Parathyroid adenoma (tissue), 2 donors: ENCODE measurements around the gene LATS2.
"Not testable (repeated sequence)": the region's sequence is repeated elsewhere in the genome, so short reads cannot be mapped to it uniquely, and the experiment has no call there.

ENCODE experiments used
- H2AFZ ChIP-seq: fragments of 300-600 bp; sonication (generic); one replicate; pipeline ENCODE4 v1.7.0; 2017; ENCODE audit warnings: antibody characterized with exemption, mild to moderate bottlenecking
- H3K27ac ChIP-seq: fragments of 300-600 bp; sonication (generic); one replicate; pipeline ENCODE4 v1.7.0; 2017
- H3K27me3 ChIP-seq: fragments of 300-600 bp; sonication (generic); one replicate; pipeline ENCODE4 v1.7.0; 2017; ENCODE audit warnings: low read length; ENCODE audit not compliant: control insufficient read depth, insufficient read depth
- H3K36me3 ChIP-seq: fragments of 300-600 bp; sonication (generic); one replicate; pipeline ENCODE4 v1.7.0; 2017; ENCODE audit warnings: low read length; ENCODE audit not compliant: control insufficient read depth, insufficient read depth
- H3K4me1 ChIP-seq: fragments of 300-600 bp; sonication (generic); one replicate; pipeline ENCODE4 v1.7.0; 2017; ENCODE audit warnings: control low read depth
- H3K4me2 ChIP-seq: fragments of 300-600 bp; sonication (generic); one replicate; pipeline ENCODE4 v1.7.0; 2017; ENCODE audit warnings: low read length
- H3K4me3 ChIP-seq: fragments of 300-600 bp; sonication (generic); one replicate; pipeline ENCODE4 v1.7.0; 2017; ENCODE audit warnings: low read depth, low read length
- H3K79me2 ChIP-seq: fragments of 300-600 bp; sonication (generic); one replicate; pipeline ENCODE4 v1.7.0; 2017; ENCODE audit warnings: control low read depth
- H3K9ac ChIP-seq: fragments of 300-600 bp; sonication (generic); one replicate; pipeline ENCODE4 v1.7.0; 2017; ENCODE audit warnings: mild to moderate bottlenecking
- H3K9me3 ChIP-seq: fragments of 300-600 bp; sonication (generic); one replicate; pipeline ENCODE4 v1.7.0; 2017; ENCODE audit warnings: low read length; ENCODE audit not compliant: control insufficient read depth
- TF ChIP-seq, protein P1 (sequence below): fragments of 300-600 bp; sonication (generic); IDR thresholded peaks from one replicate; pipeline ENCODE4 v1.7.0; 2017; ENCODE audit warnings: antibody characterized with exemption, mild to moderate bottlenecking
- donor health status: primary hyperparathyroidism.

LATS2 gene

DNA sequence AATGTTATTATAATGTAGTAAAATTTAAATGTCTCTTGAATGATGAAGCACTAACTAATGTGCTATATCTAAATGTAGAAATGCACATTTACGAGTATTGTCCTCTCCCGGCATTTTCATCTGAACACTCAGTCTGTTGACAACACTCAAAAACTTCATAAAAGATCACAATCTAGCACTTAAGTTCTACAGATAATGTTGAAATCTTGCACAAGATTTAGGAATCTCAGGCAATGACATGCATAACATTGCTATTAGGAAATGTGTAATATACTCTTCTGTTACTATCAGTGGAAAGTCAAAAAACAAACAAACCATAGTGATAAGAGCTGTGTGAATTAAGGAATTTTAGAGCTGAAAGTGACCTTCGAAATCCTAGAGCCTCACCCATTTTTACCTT, 121.3 kb downstream of the LATS2 start:
- no peaks in the 10 kb centered on the region for H3K9me3 ChIP-seq
- H3K4me2 ChIP-seq: no peak overlapping the region
- no peaks in the 10 kb centered on the region for H3K79me2 ChIP-seq
- TF ChIP-seq, protein P1, sequence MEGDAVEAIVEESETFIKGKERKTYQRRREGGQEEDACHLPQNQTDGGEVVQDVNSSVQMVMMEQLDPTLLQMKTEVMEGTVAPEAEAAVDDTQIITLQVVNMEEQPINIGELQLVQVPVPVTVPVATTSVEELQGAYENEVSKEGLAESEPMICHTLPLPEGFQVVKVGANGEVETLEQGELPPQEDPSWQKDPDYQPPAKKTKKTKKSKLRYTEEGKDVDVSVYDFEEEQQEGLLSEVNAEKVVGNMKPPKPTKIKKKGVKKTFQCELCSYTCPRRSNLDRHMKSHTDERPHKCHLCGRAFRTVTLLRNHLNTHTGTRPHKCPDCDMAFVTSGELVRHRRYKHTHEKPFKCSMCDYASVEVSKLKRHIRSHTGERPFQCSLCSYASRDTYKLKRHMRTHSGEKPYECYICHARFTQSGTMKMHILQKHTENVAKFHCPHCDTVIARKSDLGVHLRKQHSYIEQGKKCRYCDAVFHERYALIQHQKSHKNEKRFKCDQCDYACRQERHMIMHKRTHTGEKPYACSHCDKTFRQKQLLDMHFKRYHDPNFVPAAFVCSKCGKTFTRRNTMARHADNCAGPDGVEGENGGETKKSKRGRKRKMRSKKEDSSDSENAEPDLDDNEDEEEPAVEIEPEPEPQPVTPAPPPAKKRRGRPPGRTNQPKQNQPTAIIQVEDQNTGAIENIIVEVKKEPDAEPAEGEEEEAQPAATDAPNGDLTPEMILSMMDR: no peak
- no peak overlapping the region for H3K9ac ChIP-seq
- no peak overlapping the region for H3K4me3 ChIP-seq
- H3K4me1 ChIP-seq: no peaks in the 10 kb centered on the region
- H3K27me3 ChIP-seq: no peaks in the 10 kb centered on the region
- no peak overlapping the region for H3K27ac ChIP-seq
- H2AFZ ChIP-seq: no peak overlapping the region
- no peaks in the 10 kb centered on the region for H3K36me3 ChIP-seq

- Histone ChIP-seq H3K4me2 (no peak overlapping the region), H3K9ac (no peak overlapping the region), H3K9me3 (no peaks in the 10 kb centered on the region), H3K4me1 (no peaks in the 10 kb centered on the region), H3K27me3 (no peaks in the 10 kb centered on the region), H3K79me2 (no peaks in the 10 kb centered on the region), H3K36me3 (no peaks in the 10 kb centered on the region), H3K4me3 (no peak overlapping the region), H2AFZ (no peak overlapping the region), H3K27ac (no peak overlapping the region)
- TF ChIP-seq, protein P1: no peak
Observed at GRCh38 chr13:20939662-20940061, 121.7 kb downstream of the LATS2 start.

GRCh38 chr13:20938302-20938701, 123.1 kb downstream of the LATS2 start:
- Histone ChIP-seq H2AFZ (no peak overlapping the region), H3K27ac (no peak overlapping the region), H3K4me2 (no peak overlapping the region)

DNA sequence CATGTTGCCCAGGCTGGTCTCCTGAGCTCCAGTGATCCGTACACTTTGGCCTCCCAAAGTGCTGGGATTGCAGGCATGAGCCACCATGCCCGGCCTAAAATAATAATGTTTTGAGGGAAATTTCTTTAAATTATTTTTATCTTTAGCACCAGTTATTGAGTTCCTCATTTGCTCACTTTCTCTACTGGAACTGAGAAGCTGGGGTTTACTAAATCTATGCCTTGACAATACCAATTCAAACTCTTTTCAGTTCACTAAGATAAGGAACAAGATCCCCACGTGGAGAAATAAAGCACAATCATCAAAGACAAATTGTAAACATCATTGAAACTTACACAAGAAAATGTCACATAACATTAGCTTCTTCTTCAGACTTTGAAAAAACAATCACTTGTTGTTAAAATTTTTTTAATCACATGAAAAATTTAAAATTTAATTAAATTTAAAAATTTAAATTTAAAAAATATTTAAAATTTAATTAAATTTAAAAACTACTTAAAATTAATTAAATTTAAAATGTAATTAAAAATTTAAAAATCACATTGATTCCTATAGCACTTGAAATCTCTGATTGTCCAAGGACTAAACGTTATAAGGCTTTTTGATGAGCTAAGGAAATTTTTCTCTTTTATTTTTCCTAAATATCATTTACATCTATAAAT, 133.7 kb downstream of the LATS2 start:
- Histone ChIP-seq H3K4me3 (no peak overlapping the region), H3K9me3 (no peaks in the 10 kb centered on the region), H3K27me3 (no peaks in the 10 kb centered on the region), H3K36me3 (no peaks in the 10 kb centered on the region), H2AFZ (no peak overlapping the region), H3K4me2 (no peak overlapping the region), H3K79me2 (no peaks in the 10 kb centered on the region), H3K4me1 (no peaks in the 10 kb centered on the region), H3K27ac (no peak overlapping the region), H3K9ac (no peak overlapping the region)
- TF ChIP-seq, protein P1: no peak

More at GRCh38 chr13:20938302-20938701, 123.1 kb downstream of the LATS2 start:
- H3K9me3 ChIP-seq: no peaks in the 10 kb centered on the region
- H3K4me1 ChIP-seq: no peaks in the 10 kb centered on the region
- H3K79me2 ChIP-seq: no peaks in the 10 kb centered on the region
- no peaks in the 10 kb centered on the region for H3K27me3 ChIP-seq
- no peak overlapping the region for H3K4me3 ChIP-seq
- H3K36me3 ChIP-seq: no peaks in the 10 kb centered on the region
- H3K9ac ChIP-seq: no peak overlapping the region
- TF ChIP-seq, protein P1: no peak

- H3K4me3 ChIP-seq, H3K79me2 ChIP-seq, H3K9ac ChIP-seq, H3K4me1 ChIP-seq, H3K4me2 ChIP-seq, H3K27me3 ChIP-seq, H2AFZ ChIP-seq, H3K9me3 ChIP-seq, H3K36me3 ChIP-seq, H3K27ac ChIP-seq: not testable (repeated sequence)
Observed at GRCh38 chr13:20925395-20925790, 136.0 kb downstream of the LATS2 start.
